Neural crest cell (in vitro differentiated cells): ENCODE results near the gene MORC2. TPM values are rescaled to one million over a fixed set of nuclear protein-coding genes. Genes with fewer than 3 reads are reported as not detected.

Experiments
- DNase-seq: peaks from one replicate; pipeline ENCODE4 v3.0.0; 2021; ENCODE audit warnings: low read depth, mixed read lengths, low spot score
- H3K27ac Mint-ChIP-seq: one replicate; pipeline ENCODE4 v1.8.0; 2021; ENCODE audit warnings: mild to moderate bottlenecking, mixed read lengths; ENCODE audit not compliant: unreplicated experiment
- H3K27me3 Mint-ChIP-seq: 2 replicates; pipeline ENCODE4 v1.8.0; 2021; ENCODE audit warnings: low read depth, mild to moderate bottlenecking, mixed read lengths
- H3K36me3 Mint-ChIP-seq: 2 replicates; pipeline ENCODE4 v1.8.0; 2021; ENCODE audit warnings: low read depth, mild to moderate bottlenecking, mixed read lengths
- H3K4me1 Mint-ChIP-seq: 2 replicates; pipeline ENCODE4 v1.8.0; 2021; ENCODE audit warnings: mixed read lengths
- H3K4me3 Mint-ChIP-seq: one replicate; pipeline ENCODE4 v1.8.0; 2021; ENCODE audit warnings: mild to moderate bottlenecking, mixed read lengths
- H3K9me3 Mint-ChIP-seq: 2 replicates; pipeline ENCODE4 v1.8.0; 2021; ENCODE audit warnings: mixed read lengths
- CTCF ChIP-seq: fragments of 200-600 bp; sonication (generic); conservative IDR thresholded peaks from 2 replicates; pipeline ENCODE4 v1.5.0; 2021; ENCODE audit warnings: antibody characterized with exemption, mild to moderate bottlenecking
- total RNA-seq: library from RNA; stranded (reverse); gene quantifications from 2 replicates; pipeline ENCODE4 v1.2.1, GENCODE V29; 2021

MORC2 gene
- total RNA-seq, 1 donor from 2014 or later: 38.8 TPM

- Mint-ChIP-seq H3K4me3 (no peak overlapping the region), H3K4me1 (peaks cover 5% of the 10 kb centered on the region), H3K27ac (no peak overlapping the region), H3K36me3 (peaks cover 51% of the 10 kb centered on the region), H3K9me3 (no peaks in the 10 kb centered on the region), H3K27me3 (no peaks in the 10 kb centered on the region)
- TF ChIP-seq CTCF: no peak
- no peak for DNase-seq
Observed at GRCh38 chr22:30945653-30946052, 22.9 kb downstream of the MORC2 start.

- H3K27ac Mint-ChIP-seq: no peak overlapping the region
- no peak for TF ChIP-seq CTCF
- no peaks in the 10 kb centered on the region for H3K9me3 Mint-ChIP-seq
- no peaks in the 10 kb centered on the region for H3K27me3 Mint-ChIP-seq
- peaks cover 45% of the 10 kb centered on the region for H3K36me3 Mint-ChIP-seq
- peaks cover 5% of the 10 kb centered on the region for H3K4me1 Mint-ChIP-seq
- DNase-seq: no peak
- no peak overlapping the region for H3K4me3 Mint-ChIP-seq
Observed at GRCh38 chr22:30944986-30945385, 23.6 kb downstream of the MORC2 start.

- H3K27me3 Mint-ChIP-seq: no peaks in the 10 kb centered on the region
- no peak overlapping the region for H3K27ac Mint-ChIP-seq
- TF ChIP-seq CTCF: no peak
- H3K4me3 Mint-ChIP-seq: no peak overlapping the region
- DNase-seq: no peak
- H3K9me3 Mint-ChIP-seq: no peaks in the 10 kb centered on the region
- H3K36me3 Mint-ChIP-seq: peaks cover 37% of the 10 kb centered on the region
- no peaks in the 10 kb centered on the region for H3K4me1 Mint-ChIP-seq
Observed at GRCh38 chr22:30943368-30943767, 25.2 kb downstream of the MORC2 start.

- no peak for DNase-seq
- Mint-ChIP-seq H3K9me3 (no peaks in the 10 kb centered on the region), H3K36me3 (peaks cover 38% of the 10 kb centered on the region), H3K27me3 (no peaks in the 10 kb centered on the region), H3K4me3 (no peak overlapping the region), H3K27ac (no peak overlapping the region), H3K4me1 (no peaks in the 10 kb centered on the region)
- TF ChIP-seq CTCF: no peak
Observed at GRCh38 chr22:30941363-30941740, 27.2 kb downstream of the MORC2 start.

GRCh38 chr22:30940685-30941362 is 27.8 kb downstream of the MORC2 start:
- no peaks in the 10 kb centered on the region for H3K4me1 Mint-ChIP-seq
- no peaks in the 10 kb centered on the region for H3K9me3 Mint-ChIP-seq
- TF ChIP-seq CTCF: no peak
- no peaks in the 10 kb centered on the region for H3K27me3 Mint-ChIP-seq
- no peak for DNase-seq
- no peak overlapping the region for H3K27ac Mint-ChIP-seq
- H3K4me3 Mint-ChIP-seq: no peak overlapping the region
- peaks cover 32% of the 10 kb centered on the region for H3K36me3 Mint-ChIP-seq
